ENCODE results near the gene ZRANB2.

ZRANB2 gene

GRCh38 chr1:71068325-71069240 lies 12.3 kb downstream of the ZRANB2 start:
- DNase-seq: no peak

DNA sequence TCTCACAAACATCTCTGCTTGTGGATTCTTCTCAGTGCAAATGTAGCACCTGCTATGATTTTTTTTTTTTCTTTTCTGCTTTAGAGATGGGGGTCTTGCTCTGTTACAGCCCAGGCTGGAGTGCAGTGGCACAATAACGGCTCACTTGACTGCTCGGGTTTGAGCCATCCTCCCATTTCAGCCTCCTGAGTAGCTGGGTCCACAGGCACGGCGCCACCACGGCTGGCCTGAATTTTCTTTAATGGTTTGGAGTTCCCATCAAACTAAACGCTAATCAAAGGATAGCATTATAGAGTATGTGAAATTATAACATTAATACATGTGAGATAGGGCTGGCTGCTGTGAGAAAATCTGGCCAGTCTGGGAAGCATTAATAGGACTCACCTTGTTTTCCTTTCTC lies 26.0 kb downstream of the ZRANB2 start:
- no peak for DNase-seq

DNA sequence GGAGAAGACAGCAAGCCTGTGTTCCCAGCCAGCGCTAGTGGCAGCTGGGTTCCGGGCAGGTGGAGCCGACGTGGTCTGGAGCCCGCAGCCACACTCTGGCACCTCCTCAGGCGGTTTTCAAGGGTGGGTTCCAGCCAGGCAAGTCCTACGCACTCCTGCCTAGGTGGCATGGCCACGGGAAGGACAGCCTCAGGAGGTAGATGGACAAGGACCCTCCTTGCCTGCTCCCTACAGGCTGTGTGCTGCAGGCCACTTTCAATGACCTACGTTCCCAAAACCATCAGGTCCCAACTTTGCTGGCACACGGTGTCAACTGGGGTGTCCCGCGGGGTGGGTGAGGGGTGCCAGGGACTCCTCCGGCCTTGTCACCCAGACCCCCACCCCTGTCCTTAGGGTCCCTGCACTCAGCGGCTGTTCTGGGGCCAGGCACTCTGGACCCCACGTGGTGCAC lies 26.5 kb downstream of the ZRANB2 start:
- DNase-seq: no peak

DNA sequence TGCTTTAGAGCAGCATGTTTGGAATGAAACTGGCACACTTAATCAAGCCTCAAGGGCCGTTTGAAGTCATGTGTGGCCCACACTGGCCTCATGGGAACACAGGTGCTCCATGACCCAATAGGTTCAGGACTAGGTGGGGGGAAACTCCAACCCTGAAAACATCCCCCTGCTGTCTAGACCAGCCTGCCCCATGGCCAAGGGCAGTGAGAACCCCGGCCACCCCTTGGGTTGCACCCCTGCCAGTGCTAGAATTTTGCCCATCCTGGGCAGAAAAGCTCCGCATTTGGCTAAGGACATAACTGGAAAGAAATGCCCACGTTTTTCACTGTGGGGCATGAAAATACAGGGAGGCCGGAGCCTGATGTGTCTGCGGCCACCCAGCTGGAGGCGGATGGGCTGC lies 27.1 kb downstream of the ZRANB2 start:
- DNase-seq: no peak

DNA sequence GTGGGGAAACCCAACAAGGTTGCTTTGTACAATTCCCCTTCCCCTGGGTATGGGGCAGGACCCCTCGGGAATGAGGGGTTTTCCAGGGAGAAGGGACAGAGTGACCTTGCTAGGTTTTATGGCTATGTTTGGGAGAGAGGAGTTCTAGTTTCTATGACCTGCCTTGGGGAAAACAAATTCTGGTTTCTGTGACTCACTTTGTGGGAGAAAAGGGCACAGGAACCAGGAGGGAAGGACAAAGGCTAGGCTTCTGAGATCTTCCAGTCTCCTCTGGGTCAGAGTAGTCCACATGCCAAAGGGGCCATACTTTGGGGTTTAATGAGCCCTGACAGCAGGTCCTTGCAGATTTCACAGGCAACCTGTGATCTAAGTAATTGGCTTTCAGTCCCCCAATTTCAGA lies 27.7 kb downstream of the ZRANB2 start:
- no peak for DNase-seq

DNA sequence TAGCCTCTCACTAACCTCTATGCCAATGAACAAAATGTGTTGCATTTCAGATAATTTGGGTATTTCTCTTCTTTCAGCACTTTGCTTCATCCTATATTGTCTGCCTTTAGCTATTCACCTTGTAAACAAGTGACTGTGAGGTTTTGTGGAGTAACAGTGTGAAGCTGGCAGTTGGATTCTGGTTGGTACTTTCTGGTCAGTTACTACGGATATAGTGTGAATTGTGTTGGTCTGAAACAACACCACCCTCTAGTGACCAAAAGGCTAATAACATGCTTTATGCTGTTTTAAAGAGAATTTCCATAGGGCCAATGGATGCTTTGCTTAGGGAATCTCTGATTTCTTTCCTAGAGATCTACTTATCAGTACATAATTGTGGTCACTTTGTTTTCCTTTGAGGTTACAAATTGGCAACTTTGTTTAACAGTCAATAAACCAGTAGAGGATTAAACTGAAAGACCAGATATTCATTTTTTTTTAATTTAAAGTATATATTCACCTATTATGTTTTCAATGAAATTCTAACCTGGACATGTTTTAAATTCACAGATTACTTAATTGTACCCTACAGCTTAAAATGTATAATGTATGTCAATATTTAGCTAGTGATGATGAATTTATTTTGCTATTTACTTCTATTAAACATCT lies 30.8 kb downstream of the ZRANB2 start:
- no peak for DNase-seq

DNA sequence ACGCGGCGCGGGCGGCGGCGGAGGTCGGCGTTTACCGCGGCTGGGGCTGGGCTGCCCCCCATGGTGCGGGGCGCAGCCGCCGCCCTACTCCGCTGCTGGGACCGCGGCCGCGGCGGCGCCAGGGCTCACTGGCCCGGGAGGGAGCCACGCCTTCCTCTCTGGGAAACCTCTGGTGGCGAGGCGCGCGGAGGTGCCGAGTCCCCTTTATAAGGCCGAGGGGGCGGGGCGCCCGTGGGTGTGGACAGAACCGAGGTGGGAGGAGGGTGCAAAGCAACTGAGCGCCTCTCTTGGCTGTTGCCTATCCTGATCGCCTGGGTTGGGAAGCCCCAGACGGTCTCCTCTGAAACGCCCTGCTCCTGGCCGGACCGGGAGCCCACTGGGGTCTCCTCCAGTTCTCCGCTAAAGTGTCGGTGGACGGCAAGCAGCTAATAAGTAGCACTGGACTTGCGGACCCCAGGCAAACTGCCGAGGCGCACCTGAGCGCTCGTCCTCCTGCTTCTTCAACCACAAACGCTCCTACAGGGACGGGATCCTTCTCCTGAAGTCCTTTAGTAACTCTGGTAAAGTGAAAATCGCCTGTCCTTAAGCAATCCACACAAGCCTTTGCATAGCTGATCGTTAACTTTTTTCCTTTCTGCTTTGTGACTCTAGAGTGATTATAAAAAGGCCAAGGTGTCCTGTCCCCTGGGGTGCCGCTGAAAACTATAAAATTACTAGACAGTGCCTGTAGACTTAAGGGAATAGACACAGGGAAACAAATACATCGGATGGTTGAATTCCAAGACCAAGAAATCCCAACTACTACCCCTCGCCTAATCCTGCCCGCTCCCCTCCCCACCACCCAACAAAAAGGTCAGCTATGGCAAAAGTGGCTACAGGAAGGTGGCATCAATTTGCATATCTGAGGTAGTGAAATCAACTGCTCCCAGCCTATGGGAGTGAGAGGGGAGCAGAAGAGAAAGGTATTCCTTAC lies 32.9 kb downstream of the ZRANB2 start, which contains the start of gene PTGER3:
Gene PTGER3 (minus strand): TSS at position 182 of the 973 bp plus-strand sequence. CDS start 239 bp downstream, outside the sequence.
- DNase-seq: peak; percentile 32

DNA sequence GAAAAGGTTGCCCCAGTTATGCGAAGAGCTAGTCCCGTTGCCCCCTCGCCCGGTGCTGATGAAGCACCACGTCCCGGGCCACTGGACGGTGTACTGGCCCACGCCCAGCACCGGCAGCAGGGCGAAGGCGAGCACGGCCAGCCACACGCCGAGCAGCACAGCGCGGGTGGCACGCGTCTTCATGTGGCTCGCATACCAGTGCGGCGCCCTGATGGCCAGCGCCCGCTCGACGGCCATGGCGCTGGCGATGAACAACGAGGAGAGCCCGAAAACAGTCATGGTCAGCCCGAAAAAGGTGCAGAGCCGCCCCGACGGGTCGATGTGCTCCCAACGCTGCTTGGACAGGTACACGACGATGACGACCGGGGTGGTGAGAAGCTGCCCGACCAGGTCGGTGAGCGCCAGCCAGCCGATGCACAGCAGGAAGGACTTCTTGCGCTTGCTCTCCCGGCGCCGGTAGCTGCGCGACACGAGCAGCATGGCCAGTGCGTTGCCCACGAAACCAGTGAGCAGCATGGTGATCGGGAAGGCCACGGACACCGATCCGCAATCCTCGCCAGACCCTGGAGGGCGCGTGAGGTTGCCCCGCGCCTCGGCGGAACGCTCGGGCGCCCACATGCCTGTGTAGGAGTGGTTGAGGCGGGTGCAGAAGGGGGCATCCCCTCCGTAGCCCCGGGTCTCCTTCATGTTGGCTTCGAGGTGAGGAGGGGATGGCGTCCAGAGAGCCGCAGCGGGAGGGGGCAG lies 33.8 kb downstream of the ZRANB2 start:
- no peak for DNase-seq

DNA sequence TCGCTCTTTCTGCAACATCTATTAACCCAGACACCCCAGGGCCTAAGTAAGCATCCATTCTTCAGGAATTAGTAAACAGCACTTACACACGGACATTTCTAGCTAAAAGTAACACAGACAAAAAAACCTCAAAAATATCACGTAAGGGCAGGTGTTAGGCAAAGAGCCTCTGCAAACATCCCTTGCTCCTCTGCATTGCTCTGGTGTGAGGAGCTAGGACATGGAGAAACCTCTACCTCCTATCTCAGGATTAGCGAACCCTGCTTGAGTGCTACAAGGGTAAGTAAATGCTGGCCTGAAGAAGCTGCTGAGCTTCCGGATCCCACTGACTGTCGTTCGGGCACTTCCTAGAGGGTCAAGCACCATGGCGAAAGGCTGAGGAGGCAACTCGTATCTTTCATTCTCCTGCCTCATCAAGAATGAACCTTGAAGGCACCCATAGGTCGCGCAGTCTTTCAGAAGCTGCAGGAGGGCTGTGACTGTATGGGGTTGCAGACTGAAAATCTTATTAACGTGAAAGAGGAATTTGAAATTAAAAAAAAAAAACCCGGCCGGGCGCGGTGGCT lies 35.3 kb downstream of the ZRANB2 start:
- DNase-seq: no peak

GRCh38 chr1:71044833-71045232 lies 36.0 kb downstream of the ZRANB2 start:
- no peak for DNase-seq

DNA sequence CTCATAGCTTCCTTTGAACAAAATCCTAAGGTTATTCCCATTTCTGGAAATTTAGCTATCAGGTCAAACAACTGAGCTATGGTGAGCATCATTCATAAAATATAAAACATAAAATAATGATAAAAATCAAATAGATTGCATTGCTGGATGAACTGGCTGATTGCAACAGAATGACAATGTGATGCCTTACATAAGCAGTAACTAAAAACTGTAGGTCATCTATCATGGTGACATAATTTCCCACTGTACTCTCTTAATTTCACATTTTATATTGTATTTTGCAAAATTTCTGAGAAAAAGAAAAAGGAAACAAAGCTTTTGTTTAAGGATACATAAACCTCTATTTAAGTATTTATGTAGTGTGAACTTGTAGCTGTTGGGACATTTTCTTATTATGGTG lies 37.8 kb downstream of the ZRANB2 start:
- no peak for DNase-seq

GRCh38 chr1:71041806-71042205 lies 39.0 kb downstream of the ZRANB2 start:
- DNase-seq: no peak

GRCh38 chr1:71039661-71040262 lies 41.1 kb downstream of the ZRANB2 start:
- no peak for DNase-seq

DNA sequence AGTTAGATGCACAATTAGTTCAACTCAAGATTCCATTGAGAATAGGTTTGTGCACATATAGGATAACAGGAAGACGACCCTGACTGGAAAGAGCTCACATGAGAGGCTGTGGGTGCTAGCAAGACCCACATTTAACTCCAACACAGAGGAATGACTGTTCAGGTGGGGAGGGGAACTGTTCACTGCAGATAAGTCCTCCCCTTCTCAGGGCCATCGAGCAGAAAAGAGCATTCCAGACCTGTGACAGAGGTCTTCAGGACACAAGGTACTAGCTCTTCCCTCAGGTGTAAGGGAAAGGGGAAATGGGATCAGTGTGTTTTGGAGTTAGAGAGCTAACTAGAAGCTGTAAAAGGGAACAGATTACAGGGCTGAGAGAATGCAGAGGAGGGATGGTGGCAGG lies 41.9 kb downstream of the ZRANB2 start:
- DNase-seq: no peak

DNA sequence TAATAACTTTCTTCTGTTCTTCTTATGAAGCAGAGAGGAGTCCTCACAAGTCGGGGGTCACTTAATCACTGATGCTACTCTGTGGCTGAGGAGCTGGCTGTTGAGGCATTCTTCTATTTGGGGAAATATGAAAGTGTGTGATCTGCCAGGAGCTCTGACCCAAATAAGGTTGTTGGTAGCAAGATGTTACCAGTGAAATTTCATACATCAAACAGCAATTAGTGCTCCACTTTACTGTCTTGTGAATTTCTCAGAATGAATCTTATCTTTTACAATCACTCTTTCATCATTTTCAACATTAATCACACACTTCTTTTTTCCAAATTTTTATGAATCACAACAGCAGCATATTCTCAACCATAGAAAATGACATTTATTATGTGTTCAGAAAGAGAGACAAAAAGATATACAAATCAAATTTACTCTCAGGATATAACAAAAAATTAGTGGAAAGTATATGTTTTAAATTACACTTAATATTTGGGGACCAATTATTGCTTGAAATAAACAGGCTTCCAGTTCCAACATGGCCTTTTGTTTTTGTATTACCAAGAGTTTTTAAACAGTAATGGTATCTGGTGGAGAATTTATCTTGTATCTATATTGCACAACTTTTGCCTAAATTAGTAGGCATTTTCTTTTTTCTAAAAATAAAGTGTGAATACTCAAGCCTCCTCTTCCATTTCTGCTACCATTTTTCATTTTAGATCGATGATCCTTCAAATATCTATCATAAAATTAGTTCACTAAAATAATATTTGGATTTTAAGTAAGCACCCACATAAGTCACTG lies 42.8 kb downstream of the ZRANB2 start:
- DNase-seq: no peak

DNA sequence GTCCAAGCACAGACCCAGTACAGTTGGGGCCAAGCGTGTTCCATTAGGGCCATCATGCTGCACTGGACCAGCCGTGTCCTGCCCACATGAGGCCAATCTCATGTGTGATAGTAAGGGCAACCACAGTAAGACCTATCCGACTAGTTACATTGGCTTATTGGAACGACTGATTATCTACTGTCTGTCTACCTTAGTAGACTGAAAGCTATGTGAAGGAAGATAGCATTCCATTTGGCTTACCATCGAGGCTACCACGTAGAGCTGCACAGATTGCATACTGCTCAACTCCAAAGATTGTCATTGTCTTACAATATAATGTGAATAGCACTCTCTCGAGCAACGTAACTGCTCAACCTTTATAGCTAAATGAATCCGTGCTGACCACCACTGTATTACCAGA lies 43.8 kb downstream of the ZRANB2 start:
- no peak for DNase-seq

GRCh38 chr1:71033136-71033535 lies 47.7 kb downstream of the ZRANB2 start:
- no peak for DNase-seq

DNA sequence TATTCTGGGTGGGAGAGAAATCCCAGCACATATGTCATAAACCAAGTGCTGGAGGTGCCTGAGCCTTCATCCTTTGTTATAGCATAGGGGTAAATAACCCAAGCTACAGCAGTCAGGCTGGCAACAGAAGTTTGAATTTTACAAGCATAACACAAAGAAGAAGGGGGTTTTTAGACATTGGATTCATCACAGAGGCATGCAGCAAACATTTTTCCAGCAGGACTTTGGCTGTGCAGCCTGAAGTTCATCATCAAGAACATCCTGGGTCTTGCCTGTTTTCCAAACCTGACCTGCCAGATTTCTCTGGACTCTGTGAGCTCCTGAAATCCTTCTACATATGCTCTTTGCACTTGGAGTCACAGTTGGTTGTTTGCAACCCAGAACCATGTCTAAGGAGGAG lies 49.4 kb downstream of the ZRANB2 start:
- no peak for DNase-seq

DNA sequence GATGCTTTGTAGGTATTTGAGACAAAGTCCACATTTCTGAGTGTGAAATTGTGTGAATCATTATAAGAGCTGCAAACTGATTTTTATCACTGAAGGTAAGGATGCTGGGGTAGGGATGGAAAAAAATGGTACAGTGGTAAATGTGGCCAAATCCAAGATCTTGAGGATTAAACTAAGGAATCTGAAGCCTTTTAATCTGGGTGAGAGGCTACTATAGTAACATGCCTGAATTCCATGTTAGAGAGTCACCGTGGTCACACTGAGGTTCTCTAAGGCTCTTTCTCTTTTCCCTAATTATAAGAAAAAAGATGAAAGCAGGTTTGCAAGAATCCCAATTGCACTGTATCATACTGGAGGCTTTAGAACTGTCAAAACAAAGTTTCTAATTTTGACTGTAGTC lies 50.8 kb downstream of the ZRANB2 start:
- DNase-seq: no peak

- DNase-seq: no peak
Measured at GRCh38 chr1:71028981-71029380, 51.9 kb downstream of the ZRANB2 start.

GRCh38 chr1:71027991-71028390 lies 52.8 kb downstream of the ZRANB2 start:
- DNase-seq: no peak

Data from CD4-positive, alpha-beta T cell treated with Interleukin-15 for 1 hour (primary cell).